Activated gamma-delta T cell (primary cell): ENCODE results near the gene MAVS.

Experiments
- DNase-seq: peaks from one replicate; lab custom pipeline; 2025; lab: John Stamatoyannopoulos, UW
- total RNA-seq, 2 donors: gene quantifications; one replicate each; lab custom pipeline; 2026; lab: John Stamatoyannopoulos, UW

The MAVS gene
- total RNA-seq = 207 to 220 reads per million in 2 donors

- DNase-seq = peak; percentile 77
Observed at GRCh38 chr20:3846740-3847428, at the start of gene MAVS. TSS of gene MAVS (plus strand) at chr20:3846834. CDS start at chr20:3854625, 7,791 bp downstream.

GRCh38 chr20:3797226-3797545, 49.4 kb upstream of the MAVS start:
- DNase-seq = no peak

- DNase-seq = no peak
Observed at GRCh38 chr20:3797592-3798372, 48.9 kb upstream of the MAVS start.

- no peak for DNase-seq
Observed at GRCh38 chr20:3798373-3798768, 48.3 kb upstream of the MAVS start.

GRCh38 chr20:3798908-3799248, 47.8 kb upstream of the MAVS start:
- DNase-seq = no peak

GRCh38 chr20:3800256-3800877, 46.3 kb upstream of the MAVS start:
- DNase-seq = no peak

- no peak for DNase-seq
Observed at GRCh38 chr20:3800878-3801260, 45.8 kb upstream of the MAVS start.

- DNase-seq = no peak
Observed at GRCh38 chr20:3801299-3801698, 45.3 kb upstream of the MAVS start.

- DNase-seq = no peak
Observed at GRCh38 chr20:3801846-3802245, 44.8 kb upstream of the MAVS start.

GRCh38 chr20:3802524-3803239, 44.0 kb upstream of the MAVS start:
- DNase-seq = no peak

- DNase-seq = no peak
Observed at GRCh38 chr20:3803289-3803688, 43.3 kb upstream of the MAVS start.

GRCh38 chr20:3803854-3804253, 42.8 kb upstream of the MAVS start:
- no peak for DNase-seq

GRCh38 chr20:3804254-3804751, 42.3 kb upstream of the MAVS start:
- no peak for DNase-seq

- DNase-seq = no peak
Observed at GRCh38 chr20:3804781-3805180, 41.9 kb upstream of the MAVS start.

GRCh38 chr20:3808544-3808943, 38.1 kb upstream of the MAVS start:
- DNase-seq = no peak

- DNase-seq = peak; percentile 82
Observed at GRCh38 chr20:3811467-3812258, 35.0 kb upstream of the MAVS start.

- DNase-seq = no peak
Observed at GRCh38 chr20:3812259-3812681, 34.4 kb upstream of the MAVS start.

- no peak for DNase-seq
Observed at GRCh38 chr20:3812975-3813847, 33.4 kb upstream of the MAVS start.

- DNase-seq = no peak
Observed at GRCh38 chr20:3813848-3814581, 32.6 kb upstream of the MAVS start.
